GM23248 (cell line): ENCODE results near the gene SIVA1. TPM values are rescaled to one million over a fixed set of nuclear protein-coding genes. Genes with fewer than 3 reads are reported as not detected.

Experiments
- DNase-seq: peaks from one replicate; pipeline ENCODE4 v3.0.0-alpha.2; 2015
- H2AFZ ChIP-seq: fragments of 200-600 bp; sonication (generic); 2 replicates; pipeline ENCODE4 v1.6.1; 2016; ENCODE audit warnings: antibody characterized with exemption
- H3F3A ChIP-seq: fragments of 200-600 bp; sonication (generic); 2 replicates; pipeline ENCODE4 v1.6.1; 2016; ENCODE audit warnings: mild to moderate bottlenecking, antibody characterized with exemption, mixed run types; ENCODE audit not compliant: insufficient read depth
- H3K27ac ChIP-seq: fragments of 200-600 bp; sonication (generic); 2 replicates; pipeline ENCODE4 v1.5.1; 2016; ENCODE audit warnings: mild to moderate bottlenecking
- H3K27me3 ChIP-seq: fragments of 200-600 bp; sonication (generic); replicated peaks from 2 replicates; pipeline ENCODE4 v1.6.1; 2016; ENCODE audit warnings: mild to moderate bottlenecking; ENCODE audit not compliant: insufficient read depth
- H3K36me3 ChIP-seq: fragments of 200-600 bp; sonication (generic); 2 replicates; pipeline ENCODE4 v1.6.1; 2016; ENCODE audit warnings: low read depth, mild to moderate bottlenecking
- H3K4me1 ChIP-seq: fragments of 200-600 bp; sonication (generic); 2 replicates; pipeline ENCODE4 v1.6.1; 2016; ENCODE audit warnings: mild to moderate bottlenecking; ENCODE audit not compliant: insufficient read depth
- H3K4me2 ChIP-seq: fragments of 200-600 bp; sonication (generic); one replicate; pipeline ENCODE4 v1.6.1; 2016; ENCODE audit warnings: mild to moderate bottlenecking; ENCODE audit not compliant: unreplicated experiment
- H3K4me3 ChIP-seq: fragments of 200-600 bp; sonication (generic); 2 replicates; pipeline ENCODE4 v1.5.1; 2016; ENCODE audit warnings: mild to moderate bottlenecking
- H3K79me2 ChIP-seq: fragments of 200-600 bp; sonication (generic); 2 replicates; pipeline ENCODE4 v1.6.1; 2016; ENCODE audit warnings: mild to moderate bottlenecking; ENCODE audit not compliant: insufficient read depth
- H3K9ac ChIP-seq: fragments of 200-600 bp; sonication (generic); 2 replicates; pipeline ENCODE4 v1.6.1; 2016; ENCODE audit warnings: mild to moderate bottlenecking
- H3K9me2 ChIP-seq: fragments of 200-600 bp; sonication (generic); 2 replicates; pipeline ENCODE4 v1.6.1; 2016; ENCODE audit warnings: mixed run types, mild to moderate bottlenecking, moderate library complexity; ENCODE audit not compliant: insufficient read depth
- H3K9me3 ChIP-seq: fragments of 200-600 bp; sonication (generic); one replicate; pipeline ENCODE4 v1.6.1; 2017; ENCODE audit warnings: low read depth
- H4K20me1 ChIP-seq: fragments of 200-600 bp; sonication (generic); 2 replicates; pipeline ENCODE4 v1.6.0; 2016; ENCODE audit not compliant: insufficient read depth
- EZH2 ChIP-seq: fragments of 200-600 bp; sonication (generic); IDR thresholded peaks from 2 replicates; pipeline ENCODE4 v1.6.1; 2018; ENCODE audit warnings: antibody characterized with exemption, mild to moderate bottlenecking; ENCODE audit not compliant: insufficient read depth, poor library complexity, severe bottlenecking
- EZH2phosphoT487 ChIP-seq: fragments of 200-600 bp; sonication (generic); IDR thresholded peaks from 2 replicates; pipeline ENCODE4 v1.6.1; 2018; ENCODE audit warnings: antibody characterized with exemption, moderate library complexity, mild to moderate bottlenecking, low read depth; ENCODE audit not compliant: insufficient read depth
- WGBS, 2 experiments: methylation state at CpG; one replicate each; pipeline ENCODE4 v1.1.6; 2015 to 2017; ENCODE audit warnings: low lambda C conversion rate in 2 of 2, low coverage in 1 of 2; ENCODE audit errors: missing lambda C conversion rate in 2 of 2; 5-methylcytosine and 5-hydroxymethylcytosine counted together
- in situ Hi-C: fragments of 300-500 bp; cut with MboI; formaldehyde crosslinking; loops from 2 replicates; pipeline ENCODE4 v1.15.0; 2020
- polyA plus RNA-seq: library from polyadenylated mRNA; unstranded; fragments of >200 nt; fragmentation: Nextera tagmentation; extraction: Ambion mirVana; gene quantifications from 2 replicates; pipeline ENCODE4 v1.2.1, GENCODE V29; 2016
- total RNA-seq: library from RNA; depleted of rRNA; stranded (reverse); fragments of >200 nt; shearing (Covaris generic); gene quantifications from 2 replicates; pipeline ENCODE4 v1.2.3, GENCODE V29; 2014

The SIVA1 gene
- total and polyA plus RNA-seq, 2 experiments from 2014 or later, result 132 to 174 TPM

- H3K9ac ChIP-seq, result no peak overlapping the region
- in situ Hi-C loops, result no loop called here
- no peaks in the 10 kb centered on the region for H3K4me1 ChIP-seq
- no peak for DNase-seq
- 82 to 85% methylated on average over 9 of the region's 9 CpGs for WGBS, 2 experiments
- no peak overlapping the region for H2AFZ ChIP-seq
- H3K9me2 ChIP-seq, result no peaks in the 10 kb centered on the region
- no peaks in the 10 kb centered on the region for H3F3A ChIP-seq
- no peaks in the 10 kb centered on the region for H4K20me1 ChIP-seq
- H3K79me2 ChIP-seq, result peaks cover 36% of the 10 kb centered on the region
- H3K27ac ChIP-seq, result no peak overlapping the region
- no peaks in the 10 kb centered on the region for H3K36me3 ChIP-seq
- H3K4me2 ChIP-seq, result no peak overlapping the region
- H3K4me3 ChIP-seq, result no peak overlapping the region
- no peaks in the 10 kb centered on the region for H3K9me3 ChIP-seq
- H3K27me3 ChIP-seq, result no peaks in the 10 kb centered on the region
- TF ChIP-seq EZH2 (no peak), EZH2phosphoT487 (no peak)
Observed at GRCh38 chr14:104784218-104784568, 31.2 kb downstream of the SIVA1 start.

- H3K27me3 ChIP-seq, result no peaks in the 10 kb centered on the region
- in situ Hi-C loops, result no loop called here
- no peaks in the 10 kb centered on the region for H3K9me3 ChIP-seq
- no peak overlapping the region for H3K4me3 ChIP-seq
- 78 to 82% methylated on average over 28 to 35 of the region's 36 CpGs for WGBS, 2 experiments
- no peak overlapping the region for H3K9ac ChIP-seq
- no peaks in the 10 kb centered on the region for H3K4me1 ChIP-seq
- peaks cover 44% of the 10 kb centered on the region for H3K79me2 ChIP-seq
- H3K36me3 ChIP-seq, result no peaks in the 10 kb centered on the region
- H4K20me1 ChIP-seq, result no peaks in the 10 kb centered on the region
- no peak for DNase-seq
- no peaks in the 10 kb centered on the region for H3F3A ChIP-seq
- no peak overlapping the region for H2AFZ ChIP-seq
- H3K9me2 ChIP-seq, result no peaks in the 10 kb centered on the region
- no peak overlapping the region for H3K4me2 ChIP-seq
- H3K27ac ChIP-seq, result no peak overlapping the region
- TF ChIP-seq EZH2 (no peak), EZH2phosphoT487 (no peak)
Observed at GRCh38 chr14:104784846-104785707, 32.1 kb downstream of the SIVA1 start.

- no peak overlapping the region for H3K27ac ChIP-seq
- no peak overlapping the region for H3K9ac ChIP-seq
- no peak for DNase-seq
- H3K4me3 ChIP-seq, result no peak overlapping the region
- H3K4me2 ChIP-seq, result no peak overlapping the region
- H3K4me1 ChIP-seq, result no peaks in the 10 kb centered on the region
- H4K20me1 ChIP-seq, result no peaks in the 10 kb centered on the region
- no peaks in the 10 kb centered on the region for H3F3A ChIP-seq
- H2AFZ ChIP-seq, result no peak overlapping the region
- no peak for TF ChIP-seq EZH2
- no peak for TF ChIP-seq EZH2phosphoT487
- WGBS, 2 experiments, result 85% methylated on average over 9 to 13 of the region's 13 CpGs
- no peaks in the 10 kb centered on the region for H3K9me2 ChIP-seq
- no peaks in the 10 kb centered on the region for H3K27me3 ChIP-seq
- H3K9me3 ChIP-seq, result no peaks in the 10 kb centered on the region
- no peaks in the 10 kb centered on the region for H3K36me3 ChIP-seq
- in situ Hi-C loops, result no loop called here
- H3K79me2 ChIP-seq, result peaks cover 50% of the 10 kb centered on the region
Observed at GRCh38 chr14:104785708-104786080, 32.7 kb downstream of the SIVA1 start.

GRCh38 chr14:104786091-104786586 is 33.2 kb downstream of the SIVA1 start:
- Histone ChIP-seq H3K4me1 (no peaks in the 10 kb centered on the region), H3K9me2 (no peaks in the 10 kb centered on the region), H3K4me2 (no peak overlapping the region), H3K79me2 (peaks cover 54% of the 10 kb centered on the region), H3K36me3 (no peaks in the 10 kb centered on the region), H3K9ac (no peak overlapping the region), H3K27me3 (no peaks in the 10 kb centered on the region), H3K27ac (no peak overlapping the region), H4K20me1 (no peaks in the 10 kb centered on the region), H3K4me3 (no peak overlapping the region), H3F3A (no peaks in the 10 kb centered on the region), H3K9me3 (no peaks in the 10 kb centered on the region), H2AFZ (no peak overlapping the region)
- in situ Hi-C loops, result no loop called here
- no peak for DNase-seq
- WGBS, 2 experiments, result 75 to 79% methylated on average over 10 to 12 of the region's 14 CpGs
- no peak for TF ChIP-seq EZH2phosphoT487
- TF ChIP-seq EZH2, result no peak
